VCaP (cell line): ENCODE results near the gene NAV2.

ENCODE experiments used
- H3K27ac ChIP-seq: fragments of 450-650 bp; 2 replicates; pipeline ENCODE4 v1.5.1; 2017
- CTCF ChIP-seq: fragments of 450-650 bp; conservative IDR thresholded peaks from 2 replicates; pipeline ENCODE4 v1.5.1; 2017; ENCODE audit warnings: mild to moderate bottlenecking, moderate library complexity

NAV2 gene

GRCh38 chr11:20158597-20159257 is 446.1 kb downstream of the NAV2 start:
- no peak overlapping the region for H3K27ac ChIP-seq
- no peak for TF ChIP-seq CTCF

GRCh38 chr11:20159466-20160381 is 447.1 kb downstream of the NAV2 start:
- no peak for TF ChIP-seq CTCF
- no peak overlapping the region for H3K27ac ChIP-seq

- no peak within 1 kb of the TSS for H3K27ac ChIP-seq
- no peak for TF ChIP-seq CTCF
Measured at GRCh38 chr11:20160425-20161229, 448.0 kb downstream of the NAV2 start, which contains the start of gene DBX1. DBX1 (minus strand) TSS chr11:20160475; CDS start chr11:20160324, 151 bp downstream.

- no peak overlapping the region for H3K27ac ChIP-seq
- no peak for TF ChIP-seq CTCF
Measured at GRCh38 chr11:20161230-20161918, 448.7 kb downstream of the NAV2 start.

- TF ChIP-seq CTCF: no peak
- no peak overlapping the region for H3K27ac ChIP-seq
Measured at GRCh38 chr11:20161923-20162744, 449.5 kb downstream of the NAV2 start.
